Ramos (cell line): ENCODE results near the gene CERK.

Experiments
- in situ Hi-C: fragments of 300-500 bp; cut with MboI; formaldehyde crosslinking; loops from one replicate; pipeline ENCODE4 v1.14.3; 2022; ENCODE audit warnings: low sequenced_read_pairs; ENCODE audit not compliant: unreplicated experiment

The CERK gene

DNA sequence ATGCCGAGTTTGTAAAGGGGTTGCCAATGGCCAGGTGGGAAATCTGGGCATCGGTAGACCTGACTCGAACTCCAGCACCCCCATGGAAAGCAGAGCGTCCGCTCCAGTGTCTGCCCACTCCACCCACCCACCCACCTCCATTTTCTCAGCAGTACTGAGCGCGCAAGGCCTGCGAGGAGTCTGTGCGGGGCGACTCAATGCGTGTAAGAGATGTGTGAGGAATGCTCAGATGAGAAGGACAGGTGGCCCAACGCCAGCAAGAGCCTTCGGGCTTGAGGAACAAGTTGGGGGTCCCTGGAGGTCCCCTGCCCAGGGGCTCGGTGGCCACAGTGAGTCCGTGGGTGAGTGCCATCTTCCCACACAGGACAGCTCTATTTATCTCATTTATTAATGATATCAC, 50.6 kb downstream of the CERK start:
- in situ Hi-C loops, result no loop called here

DNA sequence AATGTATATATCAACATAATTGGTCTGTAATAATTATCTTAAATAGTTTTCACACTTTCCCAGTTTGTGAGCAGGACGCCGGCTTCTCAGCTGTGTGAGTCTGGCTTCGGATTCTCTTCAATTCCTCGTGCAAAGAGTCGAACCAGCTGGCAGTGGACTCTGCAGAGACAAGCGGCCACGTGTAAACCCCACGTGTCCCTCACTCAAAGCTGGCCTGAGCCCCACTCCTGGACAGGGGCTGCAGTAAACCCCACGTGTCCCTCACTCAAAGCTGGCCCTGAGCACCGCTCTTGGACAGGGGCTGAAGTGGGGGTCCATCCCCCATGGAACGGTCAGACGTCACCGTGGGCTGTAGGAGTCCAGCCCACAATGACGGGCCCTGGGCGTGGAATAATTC, 51.0 kb downstream of the CERK start:
- in situ Hi-C loops, result no loop called here

DNA sequence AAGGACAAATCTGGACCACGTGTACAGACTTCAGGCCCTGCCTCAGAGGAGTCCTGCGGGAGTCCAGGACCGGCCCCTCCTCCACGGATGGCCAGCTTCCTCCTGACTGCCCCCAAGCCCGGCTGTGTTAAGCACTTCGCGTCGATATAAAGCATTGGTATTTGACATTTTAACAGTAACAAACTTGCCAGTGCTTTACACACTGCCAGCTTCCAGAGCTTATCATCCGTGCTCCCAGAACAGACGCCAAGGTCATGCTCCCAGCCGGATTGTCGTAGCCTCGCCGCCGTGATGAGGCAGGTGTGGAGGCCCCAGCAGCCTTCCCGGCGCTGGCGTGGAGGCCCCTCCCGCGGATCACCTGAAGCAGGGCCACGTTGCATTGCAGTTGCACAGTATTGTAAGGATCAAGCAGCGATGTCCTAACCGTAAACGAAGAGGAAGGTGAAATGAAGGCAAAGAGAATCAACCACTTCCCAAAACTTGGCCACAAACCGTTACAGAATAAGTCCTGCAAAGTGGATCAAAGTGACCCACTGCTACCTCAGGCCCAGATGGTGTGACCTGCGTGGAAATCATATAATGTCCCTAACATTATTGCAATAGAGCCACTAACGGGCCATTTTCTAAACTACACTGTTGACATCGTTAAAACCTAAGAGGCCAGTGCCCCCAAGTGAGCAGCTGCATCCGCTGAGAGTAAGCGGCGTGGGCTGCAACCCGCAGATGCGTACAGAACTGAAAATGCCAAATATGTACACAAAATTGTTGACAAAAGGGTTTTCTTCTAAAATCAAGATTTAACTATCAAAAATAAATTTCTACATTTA, 51.6 kb downstream of the CERK start:
- in situ Hi-C loops, result no loop called here

DNA sequence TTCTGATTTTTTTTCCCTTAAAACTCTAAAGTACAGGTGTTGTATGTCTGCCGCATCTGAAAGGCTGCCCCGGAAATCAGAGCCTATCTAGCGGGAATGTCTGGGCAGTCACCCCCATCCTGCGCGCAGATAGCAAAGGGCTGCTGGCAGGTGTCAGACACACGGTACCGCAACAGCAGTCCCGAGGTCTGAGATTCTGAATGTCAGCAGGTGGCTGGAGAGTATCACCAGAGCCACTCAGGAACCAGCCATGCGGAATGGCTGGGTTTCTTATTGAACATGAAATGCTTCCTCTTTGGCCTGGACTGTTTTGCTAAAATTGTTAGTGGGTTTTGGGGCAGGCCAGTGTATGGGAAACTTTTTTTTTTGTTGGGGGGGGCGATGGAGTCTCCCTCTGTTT, 53.3 kb downstream of the CERK start:
- in situ Hi-C loops, result no loop called here

DNA sequence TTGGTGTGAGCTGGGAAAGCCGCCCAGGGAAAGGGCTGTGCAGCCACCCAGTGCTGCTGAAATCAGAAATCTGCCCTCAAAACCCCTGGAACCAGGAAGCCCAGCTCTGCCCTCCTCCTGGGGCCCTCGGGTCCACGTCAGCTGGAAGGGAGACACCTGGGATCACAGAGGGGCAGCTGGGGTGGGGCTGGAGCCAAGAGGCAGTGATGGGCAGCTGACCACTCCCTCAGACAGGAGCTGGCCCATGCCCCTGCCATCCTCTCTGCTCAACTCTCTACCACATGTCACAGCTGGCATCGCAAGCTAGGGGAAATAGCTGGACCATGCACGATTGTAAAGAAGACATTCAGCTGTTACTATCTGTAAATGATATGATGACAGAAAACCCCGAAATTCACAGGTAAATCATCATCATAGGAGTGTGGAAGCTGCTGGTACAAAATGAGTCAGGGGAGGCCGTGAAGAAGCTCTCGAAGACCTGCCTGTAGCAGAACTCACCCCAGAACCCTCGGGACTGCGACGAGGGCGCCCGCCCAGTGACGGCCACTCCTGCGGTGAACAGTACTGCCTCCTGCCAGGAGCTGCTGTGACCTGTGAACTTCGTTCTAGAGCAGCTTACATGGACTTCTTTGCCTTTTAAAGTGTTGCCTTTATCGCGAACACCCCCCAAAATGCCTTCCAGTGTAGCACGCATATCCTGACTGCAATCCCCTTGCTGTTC, 55.9 kb downstream of the CERK start:
- in situ Hi-C loops, result no loop called here

DNA sequence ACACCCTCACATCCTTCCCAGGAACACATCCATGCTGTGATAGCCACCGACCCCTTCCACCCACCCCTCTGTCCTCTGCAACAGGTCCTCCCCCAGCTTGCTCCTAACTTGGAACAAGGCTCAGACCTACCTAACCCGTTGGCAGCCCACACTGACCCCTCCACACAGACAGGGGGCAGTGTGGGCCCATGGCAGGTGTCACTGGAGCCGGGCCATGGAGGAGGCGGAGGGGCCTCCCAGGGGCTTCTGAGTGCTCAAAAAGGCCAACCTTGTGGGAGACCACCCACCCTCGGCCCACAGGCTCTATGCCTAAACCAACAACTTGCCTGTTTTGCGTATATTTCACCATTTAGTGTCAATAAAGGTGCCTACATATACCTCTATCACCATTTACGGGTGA, 57.0 kb downstream of the CERK start:
- in situ Hi-C loops, result no loop called here

DNA sequence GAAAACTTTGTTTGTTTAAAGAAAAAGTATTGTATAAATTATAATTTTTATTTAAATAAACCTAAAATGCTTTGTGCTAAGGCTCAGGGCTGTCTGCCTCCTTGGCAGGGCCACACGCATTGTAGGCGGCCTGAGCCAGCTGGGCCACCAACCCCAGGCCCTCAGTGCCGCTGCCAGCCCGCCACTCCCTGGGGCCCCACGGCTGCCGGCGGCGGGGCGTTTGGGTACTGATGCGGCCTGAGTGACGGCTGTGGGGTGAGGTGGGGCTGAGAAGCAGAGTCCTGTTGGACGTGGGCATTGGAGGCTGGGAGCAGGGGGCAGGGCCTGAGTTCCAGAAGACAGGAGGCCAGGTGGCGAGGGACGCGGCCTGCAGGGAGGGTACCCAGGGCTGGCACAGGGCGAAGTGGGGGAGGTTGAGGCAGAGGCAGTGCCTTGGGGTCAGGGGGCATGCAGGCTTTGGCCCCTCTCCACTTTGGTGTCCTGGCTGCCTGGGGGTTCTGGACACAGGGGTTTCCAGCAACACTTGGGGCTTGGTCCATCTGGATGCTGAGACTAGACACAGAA, 58.3 kb downstream of the CERK start:
- in situ Hi-C loops, result no loop called here

DNA sequence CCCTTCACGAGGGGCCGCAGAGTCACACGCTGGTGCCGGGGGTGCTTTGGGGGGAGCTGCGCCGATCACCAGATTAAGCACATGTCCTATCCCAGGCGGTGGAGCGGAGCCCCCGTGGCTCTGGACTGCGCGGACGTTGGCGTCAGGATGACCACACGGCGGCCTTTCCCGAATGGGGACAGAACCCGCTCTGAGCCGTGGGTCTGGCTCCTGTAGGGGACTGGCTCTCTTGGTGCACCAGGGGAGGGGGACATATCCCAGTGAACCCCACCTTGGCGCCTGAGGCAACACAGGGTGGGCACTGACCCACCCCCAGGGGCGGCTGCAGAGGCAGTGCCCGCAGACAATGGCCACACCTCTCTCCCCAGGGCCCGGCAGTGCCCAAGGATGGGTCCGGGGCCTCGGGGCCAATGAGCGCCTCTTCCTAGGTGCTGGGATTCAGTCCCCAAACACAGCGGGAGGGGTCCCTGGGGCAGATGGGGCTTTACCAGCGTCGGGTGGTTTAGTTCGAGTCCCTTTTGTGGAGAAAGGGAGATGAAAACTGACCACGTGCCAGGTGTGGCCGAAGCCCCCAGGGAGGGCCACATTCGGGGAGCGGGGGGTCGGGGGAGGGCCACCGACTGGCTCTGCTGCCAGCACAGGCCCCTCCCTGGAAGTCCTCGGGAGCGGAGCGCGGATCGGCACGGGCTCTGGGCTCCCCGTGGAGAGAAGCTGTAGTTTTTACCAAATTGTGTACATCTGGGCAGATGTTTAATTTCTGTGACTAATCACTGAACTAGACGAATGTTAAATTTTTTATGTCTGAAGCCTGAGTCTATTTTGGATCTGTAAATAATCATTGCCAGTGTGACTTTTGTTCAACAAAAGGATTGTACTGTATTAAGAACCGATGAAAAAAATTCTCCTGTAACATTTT, 59.0 kb downstream of the CERK start:
- in situ Hi-C loops, result no loop called here

DNA sequence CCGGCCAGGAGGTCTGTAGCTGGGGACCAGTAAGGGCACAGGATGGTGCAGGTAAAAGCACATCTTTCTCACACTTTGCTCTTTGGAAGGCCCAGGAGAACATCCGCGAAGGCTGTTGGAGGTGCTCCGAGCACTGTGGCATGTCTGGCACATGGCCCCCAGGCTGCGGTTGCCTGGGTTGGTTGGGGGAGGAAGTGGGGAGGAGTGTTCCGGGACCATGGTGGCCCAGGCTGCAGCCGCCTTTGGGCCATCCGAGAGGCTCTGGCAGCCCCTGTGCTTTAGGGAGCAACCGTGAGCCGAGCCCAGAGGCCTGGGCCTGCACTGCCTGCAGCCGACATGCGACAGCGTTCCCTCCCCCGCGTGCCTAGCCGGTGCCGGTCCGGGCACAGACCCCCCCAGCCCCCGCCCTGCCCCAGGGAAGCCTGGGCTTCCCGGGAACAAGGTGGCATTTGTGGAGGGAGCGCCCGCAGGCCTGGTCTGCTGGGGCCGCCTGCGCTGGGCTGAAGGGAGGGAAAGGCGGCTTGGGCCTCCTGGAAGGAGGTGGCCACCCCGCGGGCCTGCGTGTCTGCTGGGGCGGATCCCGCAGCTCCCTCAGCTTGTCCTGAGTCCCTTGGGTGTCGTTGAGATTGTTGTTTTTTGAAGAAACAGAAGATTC, 59.9 kb downstream of the CERK start:
- in situ Hi-C loops, result no loop called here

DNA sequence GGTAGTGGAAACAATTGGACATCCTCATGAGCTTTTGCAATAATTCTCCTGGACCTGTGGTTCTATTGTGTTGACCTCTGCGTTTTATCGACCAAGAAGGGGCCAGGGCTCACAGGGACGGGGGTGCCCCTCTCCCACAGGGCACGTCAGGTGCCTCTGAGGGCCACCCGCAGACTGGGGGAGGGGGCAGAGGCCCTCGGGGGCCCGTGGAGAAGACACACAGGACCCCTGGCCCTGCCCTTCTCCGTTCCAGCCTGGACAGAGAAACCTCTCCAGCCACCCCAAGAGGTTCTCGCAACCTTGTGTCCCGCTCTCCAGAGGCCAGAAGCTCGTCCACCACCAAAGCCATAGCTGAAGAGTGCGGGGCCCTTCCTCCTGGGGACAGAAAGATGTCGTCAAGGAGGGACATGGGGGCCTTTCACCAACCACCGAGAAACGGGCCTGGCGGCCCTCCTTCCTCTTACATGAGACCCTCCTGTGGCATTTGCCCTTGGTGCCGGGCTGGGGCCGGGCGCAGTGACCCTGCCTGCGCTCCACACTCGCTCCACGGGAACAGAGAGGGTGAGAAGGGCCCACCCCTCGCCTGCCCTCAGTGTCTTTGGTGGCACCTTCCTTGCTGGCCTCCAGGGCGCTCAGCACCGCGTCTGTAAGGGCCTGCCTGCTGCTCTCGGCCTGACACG, 60.6 kb downstream of the CERK start:
- in situ Hi-C loops, result no loop called here

DNA sequence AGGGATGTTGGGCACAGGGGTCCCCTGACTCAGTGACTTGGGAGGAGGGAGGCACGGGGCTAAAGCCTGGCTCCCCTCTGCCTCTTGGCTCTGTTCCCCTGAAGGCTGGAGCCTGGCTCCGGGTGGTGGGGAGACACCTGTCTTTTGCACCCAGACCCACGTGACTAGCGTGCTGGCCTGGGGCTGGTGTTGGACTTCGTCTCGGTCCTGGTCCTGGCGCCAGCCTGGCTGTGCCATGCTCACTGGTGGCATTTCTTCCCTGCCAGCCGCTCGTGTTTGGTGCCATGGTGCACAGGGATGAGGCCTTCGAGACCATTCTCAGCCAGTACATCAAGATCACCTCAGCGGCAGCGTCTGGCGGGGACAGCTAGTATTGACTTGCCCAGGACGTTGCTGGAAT, 61.2 kb downstream of the CERK start:
- in situ Hi-C loops, result no loop called here

DNA sequence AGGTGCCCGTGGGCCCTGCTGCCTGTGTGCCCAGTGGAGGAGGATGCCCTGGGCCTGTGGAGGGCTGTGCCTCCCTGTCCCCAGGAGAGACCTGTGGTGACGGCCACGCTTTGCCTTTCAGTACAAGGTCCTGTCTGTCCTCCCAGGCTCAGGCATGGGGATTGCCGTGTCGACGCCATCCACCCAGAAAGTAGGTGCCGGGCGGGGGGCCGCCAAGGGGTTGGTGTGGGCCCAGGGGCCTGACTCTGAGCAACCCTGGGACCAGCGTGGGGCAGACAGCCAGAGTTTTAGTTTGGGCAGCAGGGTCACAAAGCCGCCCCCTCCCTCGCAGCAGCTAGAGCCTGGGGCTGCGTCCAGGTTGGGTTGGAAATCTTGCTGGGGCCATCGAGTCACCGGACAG, 61.6 kb downstream of the CERK start:
- in situ Hi-C loops, result no loop called here

DNA sequence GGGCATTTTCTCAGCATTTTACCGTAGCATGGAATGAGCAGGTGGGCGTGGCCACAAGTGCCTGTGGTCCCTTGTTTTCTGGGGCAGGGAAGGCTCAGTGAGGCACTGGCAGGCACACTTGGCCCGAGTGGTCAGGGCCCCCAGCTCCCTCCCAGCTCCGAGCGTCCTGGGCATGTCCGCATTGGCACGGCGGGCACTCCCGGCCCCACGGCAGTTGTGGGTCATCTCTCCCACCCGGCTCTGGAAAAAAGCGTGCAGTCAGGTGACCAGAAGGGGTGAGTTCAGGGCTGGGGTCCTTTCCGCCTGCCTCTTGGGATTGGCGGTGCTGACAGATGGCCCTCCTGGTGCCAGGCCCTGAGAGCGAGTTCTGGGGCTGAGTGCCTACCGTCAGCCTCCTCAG, 62.1 kb downstream of the CERK start:
- in situ Hi-C loops, result no loop called here

DNA sequence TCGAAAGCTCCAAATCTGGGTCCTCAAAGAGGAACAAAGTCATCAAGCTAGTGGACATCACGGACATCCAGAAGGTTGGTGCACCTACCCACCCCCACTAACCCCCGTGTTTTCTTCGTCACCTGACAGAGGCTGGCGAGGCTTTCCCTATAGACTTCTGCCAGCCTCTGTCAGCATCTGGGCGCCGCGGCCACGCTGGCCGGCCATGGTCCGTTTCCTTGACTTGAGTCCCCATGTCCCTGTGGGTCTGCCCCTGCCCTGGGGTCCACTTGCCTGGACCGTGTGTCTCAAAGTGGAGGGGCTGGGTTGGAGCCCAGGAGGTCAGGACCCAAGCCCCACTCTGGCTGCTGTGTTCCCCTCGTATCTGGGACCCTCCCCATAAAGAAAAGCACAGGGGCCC, 62.6 kb downstream of the CERK start:
- in situ Hi-C loops, result no loop called here

DNA sequence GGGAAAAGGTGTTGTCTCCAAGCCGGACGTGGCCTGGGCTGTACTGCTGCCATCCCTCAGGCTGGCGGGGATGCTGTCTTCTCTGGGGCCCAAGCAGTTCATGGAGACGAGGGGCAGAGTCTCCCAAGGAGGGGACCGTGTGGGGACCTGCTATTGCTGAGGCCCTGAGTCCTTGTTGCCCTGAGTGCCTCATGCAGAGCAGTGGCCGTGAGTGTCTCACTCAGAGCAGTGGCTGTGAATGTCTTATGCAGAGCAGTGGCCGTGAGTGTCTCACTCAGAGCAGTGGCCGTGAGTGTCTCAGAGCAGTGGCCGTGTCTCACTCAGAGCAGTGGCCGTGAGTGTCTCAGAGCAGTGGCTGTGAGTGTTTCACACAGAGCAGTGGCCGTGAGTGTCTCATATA, 63.1 kb downstream of the CERK start:
- in situ Hi-C loops, result no loop called here

DNA sequence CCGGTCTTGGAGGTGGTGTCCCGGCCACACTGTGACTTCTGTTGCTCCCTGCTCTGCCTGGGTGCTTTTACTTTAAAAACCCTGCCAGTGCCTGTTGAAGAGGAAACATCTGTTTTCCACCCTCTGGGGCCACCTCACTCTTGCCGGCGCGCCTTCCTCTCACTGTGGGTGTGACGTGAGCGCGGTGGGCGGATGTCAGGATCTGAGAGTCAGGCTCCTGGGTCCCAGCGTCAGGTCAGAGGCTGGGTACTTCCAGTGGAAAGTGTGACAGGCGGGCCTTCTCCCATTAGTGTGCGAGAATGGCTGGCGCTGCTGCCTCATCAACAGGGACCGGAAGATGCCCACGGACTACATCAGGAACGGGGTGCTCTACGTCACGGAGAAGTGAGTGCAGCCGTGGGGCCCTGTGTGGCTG, 63.7 kb downstream of the CERK start:
- in situ Hi-C loops, result no loop called here

DNA sequence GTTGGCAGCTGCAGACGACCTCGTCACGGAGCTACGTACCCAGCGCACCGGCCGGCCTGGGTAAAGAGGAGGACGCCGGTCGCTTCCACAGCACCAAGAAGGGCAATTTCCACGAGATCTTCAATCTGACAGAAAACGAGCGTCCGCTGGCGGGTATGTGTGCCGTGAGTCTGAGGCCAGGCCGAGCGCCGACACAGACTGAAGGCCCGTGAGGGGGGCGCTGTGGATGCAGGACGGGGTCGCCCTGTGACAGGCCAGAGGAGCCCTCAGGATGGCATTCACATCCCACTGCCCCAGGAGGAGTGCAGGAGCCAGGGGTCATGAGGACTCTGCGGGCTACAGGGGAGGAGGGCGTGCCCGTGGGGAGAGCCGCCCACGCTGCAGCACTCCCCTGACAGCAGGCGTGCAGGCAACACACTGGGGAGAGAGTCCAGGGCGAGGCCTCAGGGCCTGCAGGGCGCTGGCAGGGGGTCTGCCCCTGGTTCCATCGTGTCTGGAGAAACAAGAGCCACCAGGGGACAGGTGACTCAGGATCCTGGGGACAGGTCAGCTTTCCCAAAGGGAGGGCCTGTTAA, 64.3 kb downstream of the CERK start:
- in situ Hi-C loops, result no loop called here

DNA sequence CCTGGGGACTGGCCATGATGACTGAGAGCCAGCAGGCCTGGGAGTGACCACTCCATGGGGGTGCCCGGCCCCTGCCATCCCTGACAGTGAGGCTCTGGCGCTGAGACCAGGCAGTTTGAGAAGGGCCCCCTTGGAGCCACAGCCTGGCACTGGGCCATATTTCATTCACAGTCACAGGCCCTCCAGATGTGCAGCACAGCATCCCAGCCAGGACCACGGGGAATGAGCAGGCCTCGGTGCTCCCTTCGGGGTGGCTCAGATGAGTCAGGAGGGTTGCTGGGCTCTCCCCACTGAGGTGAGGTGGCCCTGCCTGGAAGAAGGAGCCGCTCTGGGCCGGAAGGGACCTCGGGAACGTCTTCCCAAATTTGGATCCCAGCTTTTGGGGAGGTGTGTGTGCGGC, 64.8 kb downstream of the CERK start:
- in situ Hi-C loops, result no loop called here

DNA sequence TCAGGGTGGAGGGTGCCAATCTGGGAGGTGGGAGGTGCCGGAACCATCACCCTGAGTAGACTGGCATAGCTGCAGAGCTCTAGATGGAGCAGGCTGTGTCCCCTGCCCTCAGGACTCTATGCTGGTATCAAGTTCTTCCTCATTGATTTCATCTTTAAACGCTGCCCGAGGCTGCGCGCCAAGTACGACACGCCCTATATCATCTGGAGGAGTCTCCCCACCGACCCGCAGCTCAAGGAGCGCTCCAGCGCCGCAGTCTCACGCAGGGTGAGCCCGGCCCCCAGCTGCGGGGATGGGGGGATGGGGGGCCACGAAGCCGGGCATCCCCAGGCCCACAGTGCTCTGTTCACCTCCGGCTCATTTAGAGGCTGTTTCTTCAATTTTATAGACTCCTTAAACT, 65.3 kb downstream of the CERK start:
- in situ Hi-C loops, result no loop called here
